ENCODE measurements around the gene DNAJC27.

GRCh38 chr2:24929230-24929629 lies 42.5 kb downstream of the DNAJC27 start:
- no peak for TF ChIP-seq CTCF (IDR thresholded peaks at IDR 0.05; ENCODE audit: poor library complexity)
- TF ChIP-seq EZH2phosphoT487 (IDR thresholded peaks at IDR 0.05; ENCODE audit: low read depth, severe bottlenecking, unreplicated experiment), result no peak
- no peak for TF ChIP-seq EZH2 (IDR thresholded peaks at IDR 0.05; ENCODE audit: borderline replicate concordance)
